Activated B cell treated with CpG ODN at 0.5 μM for 24 hours (primary cell): ENCODE data around the gene ETFBKMT. TPM values are rescaled to one million over a fixed set of nuclear protein-coding genes. Genes with fewer than 3 reads are reported as not detected.
"Not testable (repeated sequence)": the region's sequence is repeated elsewhere in the genome, so short reads cannot be mapped to it uniquely, and the experiment has no call there.

Experiments
- ATAC-seq: fragments of 200-7000 bp; cut with Tn5 transposase; one replicate; pipeline ENCODE4 v1.10.0; 2021; ENCODE audit warnings: low read depth, mild to moderate bottlenecking, moderate library complexity
- CTCF ChIA-PET: fragments of 350-600 bp; sonication (Branson Sonifier 250); formaldehyde crosslinking; loops from one replicate; lab custom pipeline; 2021; ENCODE audit warnings: antibody characterized with exemption; lab: Charles Lee
- POLR2A ChIA-PET: fragments of 350-600 bp; sonication (Branson Sonifier 250); formaldehyde crosslinking; loops from one replicate; lab custom pipeline; 2021; ENCODE audit warnings: antibody characterized with exemption; lab: Charles Lee
- DNase-seq: peaks from one replicate; pipeline ENCODE4 v3.0.0; 2022
- H3K27ac Mint-ChIP-seq: one replicate; pipeline ENCODE4 v1.8.0; 2020; ENCODE audit warnings: mixed read lengths
- H3K27me3 Mint-ChIP-seq: one replicate; pipeline ENCODE4 v1.8.0; 2021; ENCODE audit warnings: mixed read lengths
- H3K36me3 Mint-ChIP-seq: one replicate; pipeline ENCODE4 v1.8.0; 2021; ENCODE audit warnings: low read depth, mixed read lengths
- H3K4me1 Mint-ChIP-seq: one replicate; pipeline ENCODE4 v1.8.0; 2021; ENCODE audit warnings: mixed read lengths
- H3K4me3 Mint-ChIP-seq: one replicate; pipeline ENCODE4 v1.8.0; 2020; ENCODE audit warnings: mild to moderate bottlenecking, mixed read lengths
- H3K9me3 Mint-ChIP-seq: one replicate; pipeline ENCODE4 v1.8.0; 2020; ENCODE audit warnings: mixed read lengths
- intact Hi-C: fragments of 100-400 bp; cut with micrococcal nuclease; formaldehyde crosslinking; loops from one replicate; pipeline ENCODE4 v1.15.1; 2024
- total RNA-seq: library from RNA; stranded (reverse); gene quantifications from 2 replicates; pipeline ENCODE4 v1.2.3, GENCODE V29; 2022
- TF ChIP-seq, protein P1 (sequence below): fragments of 200-600 bp; IDR thresholded peaks from one replicate; pipeline ENCODE4 v1.8.0; 2022; ENCODE audit warnings: antibody characterized with exemption, mild to moderate bottlenecking

ETFBKMT gene
- total RNA-seq, 1 donor from 2014 or later = 2.0 TPM

DNA sequence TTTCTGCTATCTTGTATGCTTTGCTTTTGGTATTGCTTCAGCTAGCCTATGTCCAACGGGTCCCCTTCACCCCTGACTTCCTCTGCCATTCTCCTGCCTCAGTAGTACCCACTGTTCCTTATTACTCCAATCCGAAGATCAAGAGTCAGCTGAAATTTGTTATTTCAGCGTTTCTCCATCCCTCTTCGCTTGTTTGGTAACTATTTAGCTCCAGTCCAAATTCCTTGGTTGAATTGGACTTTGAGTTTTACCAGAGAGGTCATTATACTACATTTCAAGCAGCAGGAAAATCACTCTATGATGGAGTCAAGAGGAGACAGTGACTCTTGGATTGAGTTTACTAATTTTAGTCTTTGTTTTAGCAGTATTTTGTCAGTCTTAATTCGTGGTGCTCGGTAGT lies 4.5 kb downstream of the ETFBKMT start:
- Mint-ChIP-seq H3K9me3 (peaks cover 7% of the 10 kb centered on the region), H3K27me3 (no peaks in the 10 kb centered on the region), H3K4me3 (no peak overlapping the region), H3K4me1 (peaks cover 27% of the 10 kb centered on the region), H3K36me3 (peaks cover 11% of the 10 kb centered on the region), H3K27ac (no peak overlapping the region)
- ChIA-PET POLR2A (no interaction called here), CTCF (no interaction called here)
- no peak for DNase-seq
- intact Hi-C loops = no loop called here
- ATAC-seq = no peak
- TF ChIP-seq, protein P1, sequence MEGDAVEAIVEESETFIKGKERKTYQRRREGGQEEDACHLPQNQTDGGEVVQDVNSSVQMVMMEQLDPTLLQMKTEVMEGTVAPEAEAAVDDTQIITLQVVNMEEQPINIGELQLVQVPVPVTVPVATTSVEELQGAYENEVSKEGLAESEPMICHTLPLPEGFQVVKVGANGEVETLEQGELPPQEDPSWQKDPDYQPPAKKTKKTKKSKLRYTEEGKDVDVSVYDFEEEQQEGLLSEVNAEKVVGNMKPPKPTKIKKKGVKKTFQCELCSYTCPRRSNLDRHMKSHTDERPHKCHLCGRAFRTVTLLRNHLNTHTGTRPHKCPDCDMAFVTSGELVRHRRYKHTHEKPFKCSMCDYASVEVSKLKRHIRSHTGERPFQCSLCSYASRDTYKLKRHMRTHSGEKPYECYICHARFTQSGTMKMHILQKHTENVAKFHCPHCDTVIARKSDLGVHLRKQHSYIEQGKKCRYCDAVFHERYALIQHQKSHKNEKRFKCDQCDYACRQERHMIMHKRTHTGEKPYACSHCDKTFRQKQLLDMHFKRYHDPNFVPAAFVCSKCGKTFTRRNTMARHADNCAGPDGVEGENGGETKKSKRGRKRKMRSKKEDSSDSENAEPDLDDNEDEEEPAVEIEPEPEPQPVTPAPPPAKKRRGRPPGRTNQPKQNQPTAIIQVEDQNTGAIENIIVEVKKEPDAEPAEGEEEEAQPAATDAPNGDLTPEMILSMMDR = no peak

DNA sequence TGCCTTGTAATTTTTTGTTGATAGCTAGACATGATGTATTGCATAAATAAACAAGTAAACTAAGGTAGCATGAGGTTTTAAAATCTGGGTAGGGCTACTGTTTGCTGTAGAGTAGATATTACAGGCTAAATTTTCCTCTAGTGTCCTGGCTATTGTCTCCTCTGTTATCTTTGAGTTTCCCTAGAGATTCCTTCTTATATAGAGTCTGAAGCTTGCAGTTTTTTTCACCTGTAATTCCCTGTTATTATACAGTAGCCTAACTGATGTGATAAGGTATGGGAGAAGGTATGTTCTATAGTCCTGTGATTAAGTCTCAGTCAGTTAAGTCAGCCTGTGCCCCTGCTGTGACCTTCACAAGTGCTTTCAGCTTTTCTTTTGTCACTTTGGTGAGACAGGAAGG lies 9.5 kb downstream of the ETFBKMT start:
- ChIA-PET POLR2A (interaction anchor here (0.6 kb wide), 1 partner anchor 985 kb away, joined by 3 read pairs; no protein-coding TSS in a partner anchor), CTCF (interaction anchor here (0.8 kb wide), 1 partner anchor 16 kb away, joined by 3 read pairs; no protein-coding TSS in a partner anchor)
- H3K4me1 Mint-ChIP-seq = no peaks in the 10 kb centered on the region
- TF ChIP-seq, protein P1 = no peak
- H3K36me3 Mint-ChIP-seq = peaks cover 41% of the 10 kb centered on the region
- peaks cover 5% of the 10 kb centered on the region for H3K9me3 Mint-ChIP-seq
- no peak for ATAC-seq
- H3K27ac Mint-ChIP-seq = no peak overlapping the region
- intact Hi-C loops = no loop called here
- DNase-seq = no peak
- no peaks in the 10 kb centered on the region for H3K27me3 Mint-ChIP-seq
- no peak overlapping the region for H3K4me3 Mint-ChIP-seq

DNA sequence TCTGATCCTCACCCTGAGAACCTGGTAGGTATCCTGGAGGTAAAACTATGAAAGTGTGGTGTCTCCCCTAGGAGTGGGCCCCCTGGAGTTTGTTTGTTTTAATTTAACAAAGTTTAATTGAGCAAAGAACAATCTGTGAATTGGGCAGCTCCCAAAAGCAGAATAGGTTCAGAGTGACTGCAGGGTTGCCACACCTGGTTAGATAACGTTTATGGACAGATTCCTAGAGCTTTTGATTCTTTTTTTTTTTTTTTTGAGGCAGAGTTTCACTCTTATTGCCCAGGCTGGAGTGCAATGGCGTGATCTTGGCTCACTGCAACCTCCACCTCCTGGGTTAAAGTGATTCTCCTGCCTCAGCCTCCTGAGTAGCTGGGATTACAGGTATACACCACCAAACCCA lies 10.1 kb downstream of the ETFBKMT start:
- H3K4me3 Mint-ChIP-seq, intact Hi-C loops, H3K27me3 Mint-ChIP-seq, H3K9me3 Mint-ChIP-seq, DNase-seq, H3K4me1 Mint-ChIP-seq, H3K27ac Mint-ChIP-seq, ATAC-seq, CTCF ChIA-PET: not testable (repeated sequence)
- POLR2A ChIA-PET = interaction anchor here (0.6 kb wide), 1 partner anchor 985 kb away, joined by 3 read pairs; no protein-coding TSS in a partner anchor
- peaks cover 45% of the 10 kb centered on the region for H3K36me3 Mint-ChIP-seq

DNA sequence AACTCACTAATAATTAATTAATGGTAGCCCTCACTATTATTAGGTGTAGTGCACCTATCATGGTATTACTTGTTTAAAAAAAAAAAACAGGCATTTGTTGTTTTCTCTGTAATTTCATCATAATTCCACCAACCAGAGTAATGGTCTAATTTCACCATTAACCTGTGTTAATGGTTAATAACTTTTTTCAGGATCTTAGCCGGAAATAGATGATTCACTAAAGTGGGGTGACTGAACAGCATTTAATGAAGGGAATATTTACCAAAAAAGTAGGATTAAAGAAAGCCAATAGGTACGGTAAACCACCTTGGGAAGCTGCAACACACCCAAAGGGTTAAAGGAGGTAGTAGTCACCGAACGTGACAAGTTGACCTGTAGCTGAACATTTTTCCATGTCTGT lies 13.0 kb downstream of the ETFBKMT start:
- TF ChIP-seq, protein P1 = no peak
- H3K27me3 Mint-ChIP-seq = no peaks in the 10 kb centered on the region
- ATAC-seq = no peak
- H3K4me3 Mint-ChIP-seq = no peak overlapping the region
- H3K4me1 Mint-ChIP-seq = no peaks in the 10 kb centered on the region
- ChIA-PET POLR2A (interaction anchor here (0.5 to 1.0 kb wide), 2 partner anchors 13 to 563 kb away, joined by 3 read pairs; partner anchors contain the start of gene ETFBKMT), CTCF (interaction anchor here (1.4 kb wide), 1 partner anchor 270 kb away, joined by 4 read pairs; no protein-coding TSS in a partner anchor)
- H3K27ac Mint-ChIP-seq = no peak overlapping the region
- no peak for DNase-seq
- H3K36me3 Mint-ChIP-seq = peaks cover 64% of the 10 kb centered on the region
- intact Hi-C loops = no loop called here
- peaks cover 5% of the 10 kb centered on the region for H3K9me3 Mint-ChIP-seq

- no peaks in the 10 kb centered on the region for H3K27me3 Mint-ChIP-seq
- H3K27ac Mint-ChIP-seq = peak overlapping the region; percentile 91
- intact Hi-C loops = loop anchor here (1.0 to 10.0 kb wide), 11 partner anchors 23 to 630 kb away; partner anchors contain the start of genes AMN1, BICD1, ETFBKMT and RESF1
- peaks cover 38% of the 10 kb centered on the region for H3K4me1 Mint-ChIP-seq
- H3K9me3 Mint-ChIP-seq = peaks cover 4% of the 10 kb centered on the region
- CTCF ChIA-PET = interaction anchor here (0.6 to 3.4 kb wide), 15 partner anchors 20 to 630 kb away, joined by 3 to 15 read pairs (median 3); partner anchors contain the start of genes AMN1 and ETFBKMT
- ATAC-seq (peak; percentile 79), DNase-seq (peak; percentile 37)
- TF ChIP-seq, protein P1 = peak; percentile 13
- H3K36me3 Mint-ChIP-seq = peaks cover 39% of the 10 kb centered on the region
- H3K4me3 Mint-ChIP-seq = peak overlapping the region; percentile 64
- POLR2A ChIA-PET = interaction anchor here (0.6 to 3.7 kb wide), 31 partner anchors 33 to 592 kb away, joined by 3 to 25 read pairs (median 4); partner anchors contain the start of genes AMN1 and RESF1
Observed at GRCh38 chr12:31682136-31682962, 22.9 kb downstream of the ETFBKMT start.
